ENCODE data around the gene CFAP54.
A peak's percentile ranks its signal among the peaks of the same experiment; 100 is the strongest.
"Not testable (repeated sequence)": the region's sequence is repeated elsewhere in the genome, so short reads cannot be mapped to it uniquely, and the experiment has no call there.

The CFAP54 gene

GRCh38 chr12:96623155-96623554, 133.8 kb downstream of the CFAP54 start:
- no peak for DNase-seq (ENCODE audit: low spot score)

DNA sequence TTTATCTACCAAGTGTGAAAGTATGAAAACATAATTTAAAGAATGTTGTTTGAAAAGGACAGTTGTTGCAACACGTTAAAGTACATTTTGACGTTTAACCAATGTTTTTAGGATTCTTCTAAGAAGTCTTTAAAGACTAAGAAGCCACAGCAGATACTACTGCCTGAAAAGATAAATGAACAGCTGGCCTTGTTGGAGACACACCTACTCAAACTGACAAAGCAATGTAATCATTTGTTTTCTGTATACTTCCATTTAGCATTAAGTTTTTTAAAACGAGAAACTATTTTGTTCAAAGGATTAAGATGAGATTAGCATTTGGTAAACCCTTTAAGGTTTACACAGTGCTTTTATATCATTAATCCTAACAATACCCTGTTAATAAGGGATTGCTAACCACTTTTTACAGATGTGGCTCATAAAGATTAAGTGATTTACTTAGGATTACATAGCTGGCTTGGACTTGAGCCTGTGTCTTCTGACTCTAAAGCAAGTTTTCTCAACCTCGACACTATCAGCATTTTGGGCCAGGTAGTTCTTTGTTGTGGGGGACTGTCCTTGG, 134.4 kb downstream of the CFAP54 start:
- DNase-seq (ENCODE audit: low spot score) = no peak

DNA sequence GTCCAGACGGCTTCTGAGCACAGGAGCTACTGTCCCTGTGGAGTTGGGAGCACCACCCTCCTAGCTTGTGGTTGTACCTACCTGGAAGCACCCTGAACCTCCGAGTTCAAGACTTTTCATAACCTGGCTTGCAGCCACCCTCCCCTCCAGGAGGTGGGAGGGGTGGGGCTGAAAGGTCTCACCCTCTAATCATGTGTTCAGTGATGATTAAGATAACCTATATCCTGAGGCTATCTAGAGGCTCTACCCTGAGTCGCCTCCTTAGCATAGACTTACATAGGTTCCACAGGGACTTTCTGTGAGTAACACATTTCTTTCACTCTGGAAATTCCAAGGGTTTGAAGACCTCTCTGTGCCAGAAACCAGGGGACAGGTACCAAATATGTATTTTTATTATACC, 146.5 kb downstream of the CFAP54 start:
- DNase-seq (ENCODE audit: low spot score) = no peak

DNA sequence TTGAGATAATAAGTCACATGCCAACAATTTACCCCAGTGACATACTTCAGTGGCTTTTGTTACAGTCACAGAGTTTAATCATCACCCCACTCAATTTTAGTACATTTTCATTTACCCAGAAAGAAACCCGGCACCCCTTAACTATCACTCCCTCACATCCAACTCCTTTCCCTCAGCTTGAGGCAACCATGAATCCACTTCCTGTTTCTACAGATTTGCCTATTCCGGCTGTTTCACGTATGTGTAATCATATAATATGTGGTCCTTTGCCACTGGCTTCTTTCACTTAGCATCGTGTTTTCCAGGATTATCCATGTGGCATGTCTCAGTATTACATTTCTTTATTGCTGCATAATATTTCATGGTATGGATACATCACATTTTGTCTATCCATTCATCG, 147.5 kb downstream of the CFAP54 start:
- no peak for DNase-seq (ENCODE audit: low spot score)

GRCh38 chr12:96648923-96649322, 159.5 kb downstream of the CFAP54 start:
- DNase-seq (ENCODE audit: low spot score) = no peak

- DNase-seq (ENCODE audit: low spot score) = no peak
Measured at GRCh38 chr12:96652870-96653269, 163.5 kb downstream of the CFAP54 start.

GRCh38 chr12:96658075-96658474, 168.7 kb downstream of the CFAP54 start:
- DNase-seq (ENCODE audit: low spot score) = no peak

DNA sequence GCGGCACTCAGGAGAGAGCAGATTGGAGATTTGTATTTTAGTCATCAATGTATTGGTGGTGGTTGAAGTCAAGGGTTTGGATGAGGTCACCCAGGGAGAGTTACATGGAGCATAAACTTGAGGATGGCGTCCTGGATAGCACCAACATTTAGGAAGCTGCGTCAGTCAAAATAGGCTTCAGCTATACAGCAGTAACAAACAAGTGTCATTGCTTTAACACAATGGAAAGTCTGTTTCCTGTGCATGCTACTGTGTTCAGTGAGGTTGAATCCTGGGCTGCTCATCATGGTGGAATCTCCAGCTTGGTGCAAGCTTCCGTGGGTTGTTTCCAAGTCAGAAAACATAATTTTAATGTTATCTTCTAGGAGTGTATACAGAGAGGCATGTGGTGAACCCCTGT, 180.4 kb downstream of the CFAP54 start:
- DNase-seq (ENCODE audit: low spot score) = no peak

DNA sequence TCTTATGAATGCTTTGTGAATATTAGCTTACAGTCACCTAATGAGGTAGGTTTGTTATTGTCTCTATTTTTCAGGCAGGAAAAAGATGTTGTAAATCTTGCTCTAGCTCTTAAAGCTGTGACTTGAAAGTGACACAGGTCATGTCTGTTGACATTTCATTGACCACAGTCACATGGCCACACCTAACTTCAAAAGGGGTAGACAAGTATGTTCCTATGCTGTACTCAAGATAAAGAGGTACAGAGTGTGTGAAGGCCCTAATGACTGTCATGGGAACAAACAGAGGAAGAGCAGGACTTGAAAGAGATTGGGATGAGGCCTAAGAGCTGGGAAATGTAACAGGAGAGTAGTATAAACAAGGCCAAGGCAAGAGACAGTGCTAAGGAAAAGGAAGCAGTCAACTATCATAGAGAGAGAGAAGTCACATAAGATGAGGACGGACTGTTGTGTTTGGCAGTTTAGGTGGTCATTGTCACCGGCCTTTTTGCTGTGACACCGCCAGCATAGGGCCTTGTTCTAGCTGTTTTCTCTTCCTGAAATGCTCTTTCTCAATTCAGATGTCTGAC, 181.0 kb downstream of the CFAP54 start:
- DNase-seq (ENCODE audit: low spot score) = no peak

DNA sequence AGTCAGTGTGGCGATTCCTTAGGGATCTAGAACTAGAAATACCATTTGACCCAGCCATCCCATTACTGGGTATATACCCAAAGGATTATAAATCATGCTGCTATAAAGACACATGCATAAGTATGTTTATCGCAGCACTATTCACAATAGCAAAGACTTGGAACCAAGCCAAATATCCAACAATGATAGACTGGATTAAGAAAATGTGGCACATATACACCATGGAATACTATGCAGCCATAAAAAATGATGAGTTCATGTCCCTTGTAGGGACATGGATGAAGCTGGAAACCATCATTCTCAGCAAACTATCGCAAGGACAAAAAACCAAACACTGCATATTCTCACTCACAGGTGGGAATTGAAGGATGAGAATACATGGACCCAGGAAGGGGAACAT, 186.1 kb downstream of the CFAP54 start:
- DNase-seq (ENCODE audit: low spot score) = not testable (repeated sequence)

GRCh38 chr12:96677363-96677762, 188.0 kb downstream of the CFAP54 start:
- no peak for DNase-seq (ENCODE audit: low spot score)

GRCh38 chr12:96687719-96688118, 198.3 kb downstream of the CFAP54 start:
- DNase-seq (ENCODE audit: low spot score) = no peak

- no peak for DNase-seq (ENCODE audit: low spot score)
Measured at GRCh38 chr12:96698521-96698920, 209.1 kb downstream of the CFAP54 start.

DNA sequence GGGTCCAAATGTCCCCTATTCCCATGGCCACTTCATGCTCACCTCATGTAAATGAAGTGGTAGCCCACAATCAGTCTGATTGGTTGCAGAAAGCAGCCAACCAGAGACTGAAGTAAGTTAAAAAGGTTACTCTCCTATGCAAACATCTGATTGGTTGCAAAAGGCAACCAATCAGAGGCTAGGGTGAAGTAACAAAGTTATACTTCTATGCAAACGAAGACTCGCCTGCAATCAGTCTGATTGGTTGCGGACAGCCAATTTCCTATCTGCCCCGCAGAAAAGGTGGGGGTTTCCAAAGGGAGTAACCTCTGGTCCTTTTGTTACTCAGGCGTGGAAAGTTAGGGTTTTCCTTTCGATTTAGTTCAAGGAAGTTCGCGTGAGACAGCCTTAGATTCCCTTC, 209.6 kb downstream of the CFAP54 start:
- DNase-seq (ENCODE audit: low spot score) = no peak

DNA sequence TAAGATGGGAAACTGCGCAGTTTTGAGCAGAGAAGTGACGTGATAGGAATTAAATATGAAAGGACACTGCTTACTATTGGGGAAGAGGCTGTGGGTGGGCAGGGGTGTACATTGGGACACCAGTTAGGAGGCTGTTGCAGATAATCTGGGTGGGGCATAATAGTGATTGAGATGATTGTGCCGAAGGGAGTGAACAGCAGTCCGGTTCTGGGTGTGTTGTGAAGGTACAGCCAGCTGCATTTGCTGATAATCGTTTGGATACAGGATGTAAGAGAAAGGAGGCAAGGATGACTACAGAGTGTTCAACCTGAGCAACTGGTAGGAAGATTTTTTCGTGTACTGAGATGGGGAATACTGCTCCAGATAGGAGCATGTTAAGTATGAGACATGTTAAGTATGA, 212.5 kb downstream of the CFAP54 start:
- no peak for DNase-seq (ENCODE audit: low spot score)

DNA sequence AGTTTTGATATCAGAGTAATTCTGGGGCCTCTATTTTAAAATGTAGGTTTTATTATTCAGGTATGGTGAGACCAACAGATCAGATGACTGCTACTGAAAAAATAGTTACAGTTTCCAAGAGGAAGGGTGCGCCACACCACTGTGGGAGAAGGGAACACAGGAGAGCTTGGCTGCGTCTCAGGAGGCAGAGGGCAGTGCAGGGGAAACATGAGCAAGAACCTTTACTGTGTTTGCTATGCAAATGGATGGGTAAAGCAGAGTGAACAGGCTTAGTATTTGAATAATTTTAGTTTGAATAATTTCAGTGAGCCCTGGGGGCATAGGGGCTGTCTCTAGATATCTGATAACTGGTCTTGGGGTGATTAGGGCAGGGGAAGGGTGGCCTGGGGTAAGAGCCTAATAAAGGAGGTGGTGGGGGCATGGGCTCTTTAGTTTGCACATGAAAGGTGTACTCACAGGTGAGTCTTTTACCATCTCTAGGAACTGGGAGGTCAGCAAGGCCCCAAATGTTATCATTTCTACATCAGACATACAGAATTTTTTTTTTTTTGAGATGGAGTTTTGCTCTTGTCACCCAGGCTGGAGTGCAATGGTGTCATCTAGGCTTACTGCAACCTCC, 220.9 kb downstream of the CFAP54 start:
- DNase-seq (ENCODE audit: low spot score) = no peak

DNA sequence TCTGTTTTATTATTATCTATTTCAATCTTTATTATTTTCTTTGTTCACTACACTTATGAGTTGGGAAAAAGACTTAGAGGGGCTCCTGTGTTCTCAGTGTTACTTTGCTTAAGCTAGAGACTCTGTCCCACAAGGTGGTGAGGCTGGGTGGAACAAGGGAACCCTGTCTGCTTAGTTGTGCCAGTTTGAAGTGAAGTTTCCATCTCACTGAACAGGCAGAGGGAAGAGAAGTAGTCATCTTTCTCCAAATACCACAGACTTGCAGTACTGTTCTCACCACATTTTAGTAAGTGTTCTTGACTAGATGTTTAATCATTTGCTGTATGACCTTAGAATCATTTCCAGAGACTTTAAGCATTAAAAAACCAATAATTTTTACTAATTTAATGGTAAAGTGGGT, 222.0 kb downstream of the CFAP54 start:
- DNase-seq (ENCODE audit: low spot score) = no peak

GRCh38 chr12:96714199-96714598, 224.8 kb downstream of the CFAP54 start:
- no peak for DNase-seq (ENCODE audit: low spot score)

- DNase-seq (ENCODE audit: low spot score) = peak; percentile 49
Measured at GRCh38 chr12:96719660-96720362, 230.4 kb downstream of the CFAP54 start.

- DNase-seq (ENCODE audit: low spot score) = peak; percentile 20
Measured at GRCh38 chr12:96720363-96720705, 231.0 kb downstream of the CFAP54 start.

- not testable (repeated sequence) for DNase-seq (ENCODE audit: low spot score)
Measured at GRCh38 chr12:96729466-96729865, 240.1 kb downstream of the CFAP54 start.

- no peak for DNase-seq (ENCODE audit: low spot score)
Measured at GRCh38 chr12:96729886-96730285, 240.5 kb downstream of the CFAP54 start.

- no peak for DNase-seq (ENCODE audit: low spot score)
Measured at GRCh38 chr12:96743606-96744005, 254.2 kb downstream of the CFAP54 start.
